Mucosa of rectum (tissue), 2 donors: ENCODE measurements around the gene MYO5A.
"Not testable (repeated sequence)": the region's sequence is repeated elsewhere in the genome, so short reads cannot be mapped to it uniquely, and the experiment has no call there.

Experiments used
- H3K27ac ChIP-seq, 2 donors: one replicate each; pipeline ENCODE4 v1.7.0; 2013; ENCODE audit warnings: inconsistent platforms in 2 of 2, low read depth in 2 of 2, low read length in 2 of 2
- H3K27me3 ChIP-seq, 2 donors: one replicate each; pipeline ENCODE4 v1.7.0; 2013; ENCODE audit warnings: low read length in 2 of 2; ENCODE audit not compliant: control insufficient read depth in 2 of 2, insufficient read depth in 2 of 2
- H3K36me3 ChIP-seq, 2 donors: one replicate each; pipeline ENCODE4 v1.7.0; 2013; ENCODE audit warnings: low read length in 2 of 2; ENCODE audit not compliant: control insufficient read depth in 2 of 2, insufficient read depth in 2 of 2
- H3K4me1 ChIP-seq, 2 donors: one replicate each; pipeline ENCODE4 v1.7.0; 2013; ENCODE audit warnings: low read length in 2 of 2, mild to moderate bottlenecking in 1 of 2; ENCODE audit not compliant: control insufficient read depth in 2 of 2, insufficient read depth in 2 of 2
- H3K4me3 ChIP-seq, 2 donors: one replicate each; pipeline ENCODE4 v1.7.0; 2013; ENCODE audit warnings: low read length in 2 of 2
- H3K9ac ChIP-seq, 2 donors: one replicate each; pipeline ENCODE4 v1.7.0; 2013; ENCODE audit warnings: low read length in 2 of 2, low read depth in 1 of 2, mild to moderate bottlenecking in 1 of 2
- H3K9me3 ChIP-seq, 2 donors: one replicate each; pipeline ENCODE4 v1.7.0; 2013; ENCODE audit warnings: low read length in 2 of 2; ENCODE audit not compliant: control insufficient read depth in 2 of 2
- donor health status: healthy.
- donor health status: Normal muscosa, but diverticular disease.

MYO5A gene

GRCh38 chr15:52563501-52564060, 34.9 kb upstream of the MYO5A start:
- no peak overlapping the region for H3K27ac ChIP-seq
- no peak overlapping the region for H3K4me3 ChIP-seq
- H3K27me3 ChIP-seq: no peaks in the 10 kb centered on the region
- H3K9ac ChIP-seq: no peak overlapping the region
- peaks cover 14 to 15% of the 10 kb centered on the region in 2 donors for H3K4me1 ChIP-seq
- no peaks in the 10 kb centered on the region for H3K9me3 ChIP-seq
- no peaks in the 10 kb centered on the region for H3K36me3 ChIP-seq

- Histone ChIP-seq H3K9ac (no peak overlapping the region), H3K27me3 (no peaks in the 10 kb centered on the region), H3K4me1 (peaks cover 0 to 2% of the 10 kb centered on the region in 2 donors), H3K4me3 (no peak overlapping the region), H3K27ac (no peak overlapping the region), H3K9me3 (no peaks in the 10 kb centered on the region), H3K36me3 (peaks cover 0 to 15% of the 10 kb centered on the region in 2 donors)
Observed at GRCh38 chr15:52559575-52559974, 30.9 kb upstream of the MYO5A start.

GRCh38 chr15:52559022-52559421, 30.3 kb upstream of the MYO5A start:
- Histone ChIP-seq H3K9me3 (no peaks in the 10 kb centered on the region), H3K9ac (no peak overlapping the region), H3K4me1 (peaks cover 0 to 2% of the 10 kb centered on the region in 2 donors), H3K4me3 (no peak overlapping the region), H3K27ac (no peak overlapping the region), H3K36me3 (peaks cover 3 to 17% of the 10 kb centered on the region in 2 donors), H3K27me3 (no peaks in the 10 kb centered on the region)

- H3K9ac ChIP-seq: no peak overlapping the region
- H3K4me3 ChIP-seq: no peak overlapping the region
- H3K4me1 ChIP-seq: peaks cover 0 to 2% of the 10 kb centered on the region in 2 donors
- H3K36me3 ChIP-seq: peaks cover 11 to 18% of the 10 kb centered on the region in 2 donors
- H3K27me3 ChIP-seq: no peaks in the 10 kb centered on the region
- H3K27ac ChIP-seq: no peak overlapping the region
- H3K9me3 ChIP-seq: no peaks in the 10 kb centered on the region
Observed at GRCh38 chr15:52558196-52558595, 29.5 kb upstream of the MYO5A start.

GRCh38 chr15:52557274-52557641, 28.6 kb upstream of the MYO5A start:
- Histone ChIP-seq H3K4me1 (peaks cover 0 to 2% of the 10 kb centered on the region in 2 donors), H3K9me3 (no peaks in the 10 kb centered on the region), H3K9ac (no peak overlapping the region), H3K27ac (no peak overlapping the region), H3K4me3 (no peak overlapping the region), H3K27me3 (no peaks in the 10 kb centered on the region), H3K36me3 (peaks cover 11 to 18% of the 10 kb centered on the region in 2 donors)

- Histone ChIP-seq H3K4me1 (peaks cover 0 to 2% of the 10 kb centered on the region in 2 donors), H3K4me3 (no peak overlapping the region), H3K27ac (no peak overlapping the region), H3K36me3 (peaks cover 13 to 22% of the 10 kb centered on the region in 2 donors), H3K9ac (no peak overlapping the region), H3K9me3 (no peaks in the 10 kb centered on the region), H3K27me3 (no peaks in the 10 kb centered on the region)
Observed at GRCh38 chr15:52556524-52557273, 28.0 kb upstream of the MYO5A start.

GRCh38 chr15:52552303-52552702, 23.6 kb upstream of the MYO5A start:
- Histone ChIP-seq H3K27ac (no peak overlapping the region), H3K36me3 (peaks cover 26 to 44% of the 10 kb centered on the region in 2 donors), H3K9ac (no peak overlapping the region), H3K27me3 (no peaks in the 10 kb centered on the region), H3K4me1 (no peaks in the 10 kb centered on the region), H3K9me3 (no peaks in the 10 kb centered on the region), H3K4me3 (no peak overlapping the region)

- H3K4me3 ChIP-seq: no peak overlapping the region
- H3K9ac ChIP-seq: no peak overlapping the region
- no peaks in the 10 kb centered on the region for H3K27me3 ChIP-seq
- H3K9me3 ChIP-seq: no peaks in the 10 kb centered on the region
- peaks cover 28 to 42% of the 10 kb centered on the region in 2 donors for H3K36me3 ChIP-seq
- H3K4me1 ChIP-seq: no peaks in the 10 kb centered on the region
- H3K27ac ChIP-seq: no peak overlapping the region
Observed at GRCh38 chr15:52551762-52552161, 23.1 kb upstream of the MYO5A start.

GRCh38 chr15:52551186-52551585, 22.5 kb upstream of the MYO5A start:
- not testable (repeated sequence) for H3K4me1 ChIP-seq, H3K9me3 ChIP-seq, H3K27me3 ChIP-seq, H3K4me3 ChIP-seq, H3K9ac ChIP-seq, H3K27ac ChIP-seq
- peaks cover 34 to 42% of the 10 kb centered on the region in 2 donors for H3K36me3 ChIP-seq

GRCh38 chr15:52546031-52546751, 17.5 kb upstream of the MYO5A start:
- Histone ChIP-seq H3K4me1 (no peaks in the 10 kb centered on the region), H3K9me3 (peaks cover 0 to 3% of the 10 kb centered on the region in 2 donors), H3K9ac (no peak overlapping the region), H3K27me3 (no peaks in the 10 kb centered on the region), H3K27ac (no peak overlapping the region), H3K4me3 (no peak overlapping the region), H3K36me3 (peaks cover 20 to 29% of the 10 kb centered on the region in 2 donors)
